K562 (cell line): ENCODE measurements around the gene UGT3A2. TPM values are rescaled to one million over a fixed set of nuclear protein-coding genes. Genes with fewer than 3 reads are reported as not detected.

ENCODE experiments used
- KLF13 ChIP-seq: fragments of 450-650 bp; IDR thresholded peaks from 2 replicates; pipeline ENCODE4 v1.6.1; 2016; ENCODE audit warnings: missing genetic modification characterization, low read depth, mild to moderate bottlenecking, missing compliant biosample characterization, moderate library complexity, borderline replicate concordance
- MTF1 ChIP-seq: fragments of 250-450 bp; sonication (Bioruptor Pico); IDR thresholded peaks from 2 replicates; pipeline ENCODE4 v1.9.0; 2021; ENCODE audit warnings: moderate library complexity, mild to moderate bottlenecking, inconsistent platforms, borderline replicate concordance
- POLR2B ChIP-seq: fragments of 450-650 bp; IDR thresholded peaks from 2 replicates; pipeline ENCODE4 v1.6.1; 2018; ENCODE audit warnings: low read depth; ENCODE audit not compliant: partially characterized antibody
- RBM14 ChIP-seq: fragments of 200-400 bp; formaldehyde crosslinking; IDR thresholded peaks from 2 replicates; pipeline ENCODE4 v1.6.1; 2018; ENCODE audit warnings: low read depth, mild to moderate bottlenecking, low read length, moderate library complexity, borderline replicate concordance; ENCODE audit not compliant: insufficient read depth
- RBM34 ChIP-seq: fragments of 200-400 bp; formaldehyde crosslinking; IDR thresholded peaks from 2 replicates; pipeline ENCODE4 v1.6.1; 2018; ENCODE audit warnings: low read length, borderline replicate concordance; ENCODE audit not compliant: insufficient read depth
- polyA plus RNA-seq, 8 experiments: library from polyadenylated mRNA; depleted of rRNA in 4 of 8; stranded (reverse) in 5 of 8; unstranded in 3 of 8; fragments of >200 nt; fragmentation: Nextera tagmentation in 2 of 8; fragmentation: Illumina TruSeq in 1 of 8; extraction: Ambion mirVana in 2 of 8; extraction: Trizol in 1 of 8; gene quantifications; 2 replicates each; pipeline versions ENCODE4 v1.2.1 to v1.2.3, GENCODE V29; 2011 to 2014; ENCODE audit warnings: inconsistent platforms in 1 of 8, missing spikeins in 1 of 8
- total RNA-seq, 7 experiments: library from RNA; depleted of rRNA in 6 of 7; stranded (reverse); fragments of >200 nt in 6 of 7; fragmentation: Illumina TruSeq in 2 of 7; extraction: Trizol in 2 of 7; gene quantifications; 2 replicates each; pipeline versions ENCODE4 v1.2.1 to v1.2.3, GENCODE V29; 2011 to 2021; ENCODE audit warnings: low replicate concordance in 1 of 7
- TF ChIP-seq, protein P1 (sequence below), 3 experiments: IDR thresholded peaks in 2 of 3; conservative IDR thresholded peaks in 1 of 3; 2 replicates each; pipeline ENCODE4 v1.5.1; 2011 to 2012; ENCODE audit warnings: low read length in 3 of 3, mild to moderate bottlenecking in 3 of 3, control low read depth in 2 of 3, improper control_type of control experiment in 1 of 3, inconsistent platforms in 1 of 3, low read depth in 1 of 3, mixed read lengths in 1 of 3, moderate library complexity in 1 of 3; ENCODE audit not compliant: insufficient read depth in 2 of 3

The UGT3A2 gene
- total and polyA plus RNA-seq, 9 of the 15 experiments (the other 6 are each of a cell fraction or from before 2014, with no cell fraction given): not detected

DNA sequence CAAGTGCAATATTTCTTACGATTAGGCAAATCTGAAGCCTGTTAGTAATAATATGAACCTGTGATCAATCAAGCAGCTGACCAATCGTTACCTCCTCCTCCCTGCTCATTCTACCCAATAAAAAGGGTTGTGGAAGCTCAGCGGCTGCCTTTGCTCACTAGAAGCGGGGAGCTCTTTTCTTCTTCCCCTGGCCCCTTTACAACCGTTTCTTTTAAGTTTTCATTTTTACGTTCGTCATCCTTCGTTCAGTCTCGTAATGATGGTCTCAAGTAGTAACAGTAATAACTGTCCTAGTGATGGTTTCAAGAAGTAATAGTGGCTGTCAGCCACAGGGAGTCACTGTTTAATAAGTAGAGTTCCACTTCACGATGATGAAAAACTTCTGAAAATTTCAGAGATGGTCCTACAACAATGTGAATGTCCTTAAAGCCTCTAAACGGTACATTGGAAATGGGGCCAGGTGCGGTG is 6.2 kb downstream of the UGT3A2 start (continued):
- TF ChIP-seq KLF13 (tag): no peak
- TF ChIP-seq POLR2B: no peak
- no peak for TF ChIP-seq RBM14
- TF ChIP-seq, protein P1, sequence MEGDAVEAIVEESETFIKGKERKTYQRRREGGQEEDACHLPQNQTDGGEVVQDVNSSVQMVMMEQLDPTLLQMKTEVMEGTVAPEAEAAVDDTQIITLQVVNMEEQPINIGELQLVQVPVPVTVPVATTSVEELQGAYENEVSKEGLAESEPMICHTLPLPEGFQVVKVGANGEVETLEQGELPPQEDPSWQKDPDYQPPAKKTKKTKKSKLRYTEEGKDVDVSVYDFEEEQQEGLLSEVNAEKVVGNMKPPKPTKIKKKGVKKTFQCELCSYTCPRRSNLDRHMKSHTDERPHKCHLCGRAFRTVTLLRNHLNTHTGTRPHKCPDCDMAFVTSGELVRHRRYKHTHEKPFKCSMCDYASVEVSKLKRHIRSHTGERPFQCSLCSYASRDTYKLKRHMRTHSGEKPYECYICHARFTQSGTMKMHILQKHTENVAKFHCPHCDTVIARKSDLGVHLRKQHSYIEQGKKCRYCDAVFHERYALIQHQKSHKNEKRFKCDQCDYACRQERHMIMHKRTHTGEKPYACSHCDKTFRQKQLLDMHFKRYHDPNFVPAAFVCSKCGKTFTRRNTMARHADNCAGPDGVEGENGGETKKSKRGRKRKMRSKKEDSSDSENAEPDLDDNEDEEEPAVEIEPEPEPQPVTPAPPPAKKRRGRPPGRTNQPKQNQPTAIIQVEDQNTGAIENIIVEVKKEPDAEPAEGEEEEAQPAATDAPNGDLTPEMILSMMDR (IDR thresholded peaks at IDR 0.05 in 2 of 3, conservative IDR thresholded peaks at IDR 0.05 in 1 of 3; ENCODE audit: insufficient read depth in 2 of 3, low read depth in 1 of 3, low read length in 3 of 3): peak; percentile 46 to 64 (median 49); a peak in 4 of 6 replicates
- TF ChIP-seq RBM34: no peak
- TF ChIP-seq MTF1 (CRISPR knock-in tag): no peak
